Placental pericyte (primary cell): ENCODE measurements around the gene GINM1. TPM values are rescaled to one million over a fixed set of nuclear protein-coding genes. Genes with fewer than 3 reads are reported as not detected.

ENCODE experiments used
- small RNA-seq: library from RNA; depleted of rRNA; stranded (forward); fragments of <200 nt; gene quantifications from one replicate; pipeline ENCODE3, GENCODE V24; 2012; ENCODE audit warnings: low replicate concordance
- total RNA-seq: library from RNA; depleted of rRNA; stranded (reverse); fragments of >200 nt; gene quantifications from 2 replicates; pipeline ENCODE4 v1.2.3, GENCODE V29; 2012

Gene GINM1, protein sequence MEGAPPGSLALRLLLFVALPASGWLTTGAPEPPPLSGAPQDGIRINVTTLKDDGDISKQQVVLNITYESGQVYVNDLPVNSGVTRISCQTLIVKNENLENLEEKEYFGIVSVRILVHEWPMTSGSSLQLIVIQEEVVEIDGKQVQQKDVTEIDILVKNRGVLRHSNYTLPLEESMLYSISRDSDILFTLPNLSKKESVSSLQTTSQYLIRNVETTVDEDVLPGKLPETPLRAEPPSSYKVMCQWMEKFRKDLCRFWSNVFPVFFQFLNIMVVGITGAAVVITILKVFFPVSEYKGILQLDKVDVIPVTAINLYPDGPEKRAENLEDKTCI
- total RNA-seq, result 35.8 and 59.3 TPM in 2 replicates

DNA sequence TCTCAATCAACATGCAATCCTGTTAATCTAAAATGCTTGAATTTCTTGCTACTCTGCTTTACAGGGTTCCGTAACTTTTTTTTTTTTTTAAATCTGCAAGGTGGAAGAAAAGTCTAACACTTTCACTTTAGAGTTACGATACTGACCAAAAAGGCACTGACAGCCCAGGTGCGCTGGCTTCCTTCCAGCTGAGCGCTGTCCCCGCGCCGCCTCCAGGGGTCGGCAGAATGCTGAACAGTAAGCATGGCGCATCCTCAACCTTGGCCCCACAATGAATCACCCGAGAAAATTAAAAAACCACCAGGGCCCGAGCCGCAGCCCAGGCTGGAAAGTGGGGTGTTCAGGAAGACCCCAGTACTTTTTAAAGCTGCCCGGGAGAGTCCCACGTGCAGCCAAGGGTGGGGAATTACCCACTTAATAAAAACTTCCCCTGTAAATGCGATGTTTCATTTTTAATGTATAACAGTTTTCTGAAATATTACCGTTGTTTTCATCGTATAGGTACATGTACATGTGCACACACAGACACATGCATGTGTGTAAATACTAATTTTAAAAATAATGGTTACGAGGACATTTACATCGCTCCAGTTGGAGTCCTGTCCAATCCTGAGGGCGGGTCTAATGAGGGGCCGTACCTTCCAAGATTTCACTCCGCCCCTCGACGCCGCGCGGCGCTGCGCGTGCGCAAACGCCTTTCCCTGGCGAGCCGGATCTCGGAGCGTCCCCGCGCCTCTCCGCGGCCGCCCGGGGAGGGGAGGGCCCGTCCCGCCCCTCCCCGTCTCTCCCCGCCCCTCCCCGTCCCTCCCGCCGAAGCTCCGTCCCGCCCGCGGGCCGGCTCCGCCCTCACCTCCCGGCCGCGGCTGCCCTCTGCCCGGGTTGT lies at the start of gene GINM1:
GINM1 (plus strand) TSS at position 849 of the 883 bp plus-strand sequence. CDS start 40 bp downstream, outside the sequence.

DNA sequence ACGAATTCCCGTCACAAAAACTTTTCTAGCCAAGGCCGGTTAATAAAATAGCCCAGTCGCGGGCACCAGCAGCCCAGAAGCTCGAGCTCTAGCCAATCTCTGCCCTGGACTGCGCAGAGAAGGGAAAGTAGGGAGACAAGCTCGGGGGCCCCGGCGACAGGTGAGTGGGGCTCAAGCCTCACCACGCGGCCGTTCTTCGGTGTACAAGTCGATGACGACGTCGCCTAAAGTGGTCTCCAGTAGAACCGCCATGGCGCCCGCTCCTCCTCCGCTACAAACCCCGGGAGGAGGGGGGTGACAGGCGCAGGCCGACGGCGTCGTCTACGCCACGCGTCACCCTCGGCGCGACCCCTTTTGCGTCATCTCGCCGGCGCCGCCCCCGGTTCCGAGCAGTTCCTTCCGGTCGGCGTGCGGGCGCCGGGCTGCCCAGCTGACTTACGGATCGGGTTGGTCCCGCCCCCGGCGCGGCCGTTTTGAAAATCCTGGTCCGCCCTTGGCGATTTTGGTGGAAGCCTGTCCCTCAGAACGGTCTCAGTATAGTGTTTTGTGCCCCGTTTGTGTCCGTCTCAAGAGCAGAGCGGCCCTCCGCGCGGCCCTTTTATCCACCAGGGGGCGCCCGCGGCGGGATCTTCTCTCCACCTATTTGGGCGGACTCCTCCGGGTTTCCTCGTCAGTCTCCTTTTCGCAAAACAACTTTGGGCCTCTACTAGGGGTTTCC lies 20.3 kb upstream of the GINM1 start, which contains the start of gene PPIL4:
PPIL4 (minus strand) TSS at position 290 of the 718 bp plus-strand sequence; CDS start at position 252, 38 bp downstream.

Small RNA genes lying within 50 kb of the gene (small RNA-seq; reads per million reads assigned to genes)
- gene RF00019 (not detected), gene RF00410 (not detected), gene RNU7-3P (0.94 reads per million, percentile 42 among the genes with 10 or more reads in this experiment)

Other genes starting within 250 kb of the GINM1 start
- gene TAB2, start 248.7 kb upstream of the GINM1 start, total RNA-seq, result 25.4 and 26.1 TPM in 2 replicates
- 1.5 and 2.3 TPM in 2 replicates for gene SUMO4, start 166.1 kb upstream of the GINM1 start, total RNA-seq
- gene ZC3H12D, start 81.4 kb upstream of the GINM1 start, total RNA-seq, result 0.14 and 0.22 TPM in 2 replicates
- gene PPIL4, start 20.3 kb upstream of the GINM1 start, total RNA-seq, result 31.2 and 33.7 TPM in 2 replicates
- 25.6 and 26.3 TPM in 2 replicates for gene KATNA1, start 82.3 kb downstream of the GINM1 start, total RNA-seq
- gene LATS1, start 151.7 kb downstream of the GINM1 start, total RNA-seq, result 17.1 and 24.3 TPM in 2 replicates
- 16.4 and 53.0 TPM in 2 replicates for gene NUP43, start 180.2 kb downstream of the GINM1 start, total RNA-seq
- gene PCMT1, start 183.4 kb downstream of the GINM1 start, total RNA-seq, result 108 and 145 TPM in 2 replicates